Adrenal gland (tissue), 12 donors: ENCODE results near the gene CACNA1I. TPM values are rescaled to one million over a fixed set of nuclear protein-coding genes. Genes with fewer than 3 reads are reported as not detected.

ENCODE experiments used
- DNase-seq, 7 donors: peaks; one replicate each; pipeline ENCODE4 v3.0.0-alpha.2; 2019 to 2020
- H3K27ac ChIP-seq, 5 donors: fragments of 200-600 bp; sonication (generic) in 4 of 5; 1 replicate in 3 of 5; 2 replicates in 2 of 5; pipeline versions ENCODE4 v1.5.1 to v1.8.0; 2016 to 2020; ENCODE audit warnings: mild to moderate bottlenecking in 1 of 5
- H3K27me3 ChIP-seq: fragments of 200-600 bp; 2 replicates; pipeline ENCODE4 v1.8.0; 2021
- H3K36me3 ChIP-seq, 2 donors: fragments of 200-600 bp; replicated peaks in 1 of 2; 1 replicate in 1 of 2; 2 replicates in 1 of 2; pipeline versions ENCODE4 v1.5.1 to v1.8.0; 2018 to 2022
- H3K4me1 ChIP-seq, 2 donors: fragments of 200-600 bp; replicated peaks in 1 of 2; 1 replicate in 1 of 2; 2 replicates in 1 of 2; pipeline versions ENCODE4 v1.5.1 to v1.8.0; 2018 to 2021
- H3K4me3 ChIP-seq, 4 donors: fragments of 200-600 bp; sonication (generic) in 3 of 4; one replicate each; pipeline ENCODE4 v1.5.1; 2016 to 2018
- H3K9me3 ChIP-seq, 3 donors: fragments of 200-600 bp; sonication (generic) in 1 of 3; replicated peaks in 1 of 3; 1 replicate in 2 of 3; 2 replicates in 1 of 3; pipeline versions ENCODE4 v1.5.1 to v1.8.0; 2016 to 2021
- CTCF ChIP-seq, 6 experiments: fragments of 450-650 bp in 4 of 6; fragments of 200-600 bp in 2 of 6; sonication (generic) in 1 of 6; IDR thresholded peaks; 1 replicate in 5 of 6; 2 replicates in 1 of 6; pipeline versions ENCODE4 v1.5.1 to v1.8.0; 2016 to 2021; ENCODE audit warnings: antibody characterized with exemption in 6 of 6, mild to moderate bottlenecking in 2 of 6, moderate library complexity in 1 of 6
- POLR2A ChIP-seq, 2 donors: fragments of 450-650 bp; IDR thresholded peaks; one replicate each; pipeline ENCODE4 v1.6.1; 2017; ENCODE audit warnings: antibody characterized with exemption in 2 of 2, mild to moderate bottlenecking in 2 of 2, moderate library complexity in 1 of 2
- whole genome bisulfite sequencing, 4 donors: extraction: QIAGEN DNeasy Blood & Tissue Kit in 2 of 4; methylation state at CpG; one replicate each; pipeline versions ENCODE4 v1.1.5 to v1.1.7; 2013 to 2017; 5-methylcytosine and 5-hydroxymethylcytosine counted together
- intact Hi-C, 2 donors: fragments of 100-400 bp; cut with DNase I; formaldehyde crosslinking; loops; one replicate each; pipeline versions ENCODE4 v1.14.1 to v1.15.0; 2022 to 2023
- polyA plus RNA-seq, 3 donors: library from polyadenylated mRNA; stranded (reverse); fragments of 200-250 nt in 2 of 3; fragments of 350-450 nt in 1 of 3; fragmentation: Illumina TruSeq in 1 of 3; extraction: RNeasy Lipid Tissue Mini Kit (QIAGEN cat#74804) in 1 of 3; gene quantifications; one replicate each; pipeline ENCODE4 v1.2.3, GENCODE V29; 2013 to 2014
- total RNA-seq, 9 donors: library from RNA; depleted of rRNA in 4 of 9; stranded (reverse); fragments of >200 nt in 4 of 9; fragments of 120-200 nt in 1 of 9; fragmentation: NEBNext Ultra II Directional in 1 of 9; extraction: Animal tissue kit (Norgen Biotek cat#: 25700) in 1 of 9; gene quantifications; one replicate each; pipeline versions ENCODE4 v1.1.0 to v1.2.4, GENCODE V29; 2013 to 2023
- donor health status: healthy with polysubstance abuse.
- donor health status: Bipolar disorder and iron deficiency.
- donor health status: DM: yes; HTN: yes; CAD: no.
- donor health status: DM: no; HTN: no; CAD: no.
- donor health status: DM: no; HTN: no; CAD: no.
- donor health status: DM: yes; HTN: yes; CAD: no.

The CACNA1I gene
- total and polyA plus RNA-seq, 12 donors, result 0.06 to 20.1 (median 3.2) TPM

GRCh38 chr22:39678862-39679490, 108.4 kb downstream of the CACNA1I start:
- Histone ChIP-seq H3K27me3 (no peaks in the 10 kb centered on the region), H3K36me3 (no peaks in the 10 kb centered on the region), H3K9me3 (no peaks in the 10 kb centered on the region), H3K4me1 (no peaks in the 10 kb centered on the region), H3K4me3 (no peak overlapping the region), H3K27ac (no peak overlapping the region)
- intact Hi-C loops, result no loop called here
- DNase-seq, result no peak
- 93 to 97% (median 95%) methylated on average over 19 to 47 of the region's 47 CpGs for WGBS, 4 donors
- no peak for TF ChIP-seq CTCF (IDR thresholded peaks at IDR 0.05)
- TF ChIP-seq POLR2A (IDR thresholded peaks at IDR 0.05), result no peak

GRCh38 chr22:39679652-39680051, 109.1 kb downstream of the CACNA1I start:
- intact Hi-C loops, result no loop called here
- no peaks in the 10 kb centered on the region for H3K27me3 ChIP-seq
- 91 to 94% (median 92%) methylated on average over 11 to 17 of the region's 17 CpGs for WGBS, 4 donors

GRCh38 chr22:39680486-39680885, 109.9 kb downstream of the CACNA1I start:
- Histone ChIP-seq H3K4me3 (no peak overlapping the region), H3K4me1 (no peaks in the 10 kb centered on the region), H3K27ac (no peak overlapping the region), H3K9me3 (no peaks in the 10 kb centered on the region), H3K36me3 (no peaks in the 10 kb centered on the region), H3K27me3 (no peaks in the 10 kb centered on the region)
- intact Hi-C loops, result no loop called here
- WGBS, 4 donors, result 90 to 97% (median 94%) methylated on average over 5 to 9 of the region's 9 CpGs; no CpG with 5 or more reads in 1 of the 4 donors
- no peak for DNase-seq
- TF ChIP-seq POLR2A (IDR thresholded peaks at IDR 0.05) (no peak), CTCF (IDR thresholded peaks at IDR 0.05) (no peak)

More at GRCh38 chr22:39679652-39680051, 109.1 kb downstream of the CACNA1I start:
- DNase-seq, result no peak
- no peaks in the 10 kb centered on the region for H3K36me3 ChIP-seq
- H3K9me3 ChIP-seq, result no peaks in the 10 kb centered on the region
- H3K27ac ChIP-seq, result no peak overlapping the region
- H3K4me3 ChIP-seq, result no peak overlapping the region
- TF ChIP-seq POLR2A (IDR thresholded peaks at IDR 0.05) (no peak), CTCF (IDR thresholded peaks at IDR 0.05) (no peak)
- no peaks in the 10 kb centered on the region for H3K4me1 ChIP-seq

GRCh38 chr22:39681038-39681861, 110.7 kb downstream of the CACNA1I start:
- DNase-seq, result no peak
- intact Hi-C loops, result no loop called here
- no peaks in the 10 kb centered on the region for H3K36me3 ChIP-seq
- TF ChIP-seq CTCF (IDR thresholded peaks at IDR 0.05), result no peak
- no peak for TF ChIP-seq POLR2A (IDR thresholded peaks at IDR 0.05)
- H3K27me3 ChIP-seq, result no peaks in the 10 kb centered on the region
- H3K4me1 ChIP-seq, result no peaks in the 10 kb centered on the region
- 85 to 90% (median 89%) methylated on average over 4 to 18 of the region's 18 CpGs for WGBS, 4 donors
- H3K4me3 ChIP-seq, result no peak overlapping the region
- H3K9me3 ChIP-seq, result no peaks in the 10 kb centered on the region
- H3K27ac ChIP-seq, result no peak overlapping the region
